Activated naive CD4-positive, alpha-beta T cell treated with anti-CD3 and anti-CD28 coated beads, Interleukin-2, amount 50 U/mL, for 24 hours (primary cell): ENCODE results near the gene SPINT1.

ENCODE experiments used
- H3K27ac Mint-ChIP-seq: one replicate; pipeline ENCODE4 v1.8.0; 2021; ENCODE audit warnings: mild to moderate bottlenecking, mixed read lengths
- H3K27me3 Mint-ChIP-seq: one replicate; pipeline ENCODE4 v1.8.0; 2021; ENCODE audit warnings: mixed read lengths
- H3K36me3 Mint-ChIP-seq: one replicate; pipeline ENCODE4 v1.8.0; 2021; ENCODE audit warnings: mixed read lengths
- H3K4me1 Mint-ChIP-seq: one replicate; pipeline ENCODE4 v1.8.0; 2021; ENCODE audit warnings: mixed read lengths
- H3K4me3 Mint-ChIP-seq: one replicate; pipeline ENCODE4 v1.8.0; 2021; ENCODE audit warnings: mild to moderate bottlenecking, mixed read lengths
- H3K9me3 Mint-ChIP-seq: one replicate; pipeline ENCODE4 v1.8.0; 2021; ENCODE audit warnings: mixed read lengths

The SPINT1 gene

GRCh38 chr15:40843885-40844695, at the start of gene SPINT1:
SPINT1 (plus strand) TSS chr15:40844048; CDS start chr15:40844555, 507 bp downstream.
- H3K9me3 Mint-ChIP-seq = no peaks in the 10 kb centered on the region
- H3K4me1 Mint-ChIP-seq = peaks cover 20% of the 10 kb centered on the region
- peaks cover 3% of the 10 kb centered on the region for H3K27me3 Mint-ChIP-seq
- peak within 1 kb of the TSS; percentile 86 for H3K4me3 Mint-ChIP-seq
- H3K27ac Mint-ChIP-seq = no peak within 1 kb of the TSS
- H3K36me3 Mint-ChIP-seq = no peaks in the 10 kb centered on the region

- H3K4me1 Mint-ChIP-seq = peaks cover 39% of the 10 kb centered on the region
- H3K36me3 Mint-ChIP-seq = peaks cover 17% of the 10 kb centered on the region
- H3K27ac Mint-ChIP-seq = no peak overlapping the region
- H3K4me3 Mint-ChIP-seq = no peak overlapping the region
- no peaks in the 10 kb centered on the region for H3K27me3 Mint-ChIP-seq
- H3K9me3 Mint-ChIP-seq = no peaks in the 10 kb centered on the region
Measured at GRCh38 chr15:40796041-40796440, 47.8 kb upstream of the SPINT1 start.

GRCh38 chr15:40796512-40796911, 47.3 kb upstream of the SPINT1 start:
- peaks cover 42% of the 10 kb centered on the region for H3K4me1 Mint-ChIP-seq
- H3K4me3 Mint-ChIP-seq = no peak overlapping the region
- no peaks in the 10 kb centered on the region for H3K9me3 Mint-ChIP-seq
- H3K27me3 Mint-ChIP-seq = no peaks in the 10 kb centered on the region
- peaks cover 19% of the 10 kb centered on the region for H3K36me3 Mint-ChIP-seq
- H3K27ac Mint-ChIP-seq = no peak overlapping the region

GRCh38 chr15:40799523-40799922, 44.3 kb upstream of the SPINT1 start:
- Mint-ChIP-seq H3K9me3 (no peaks in the 10 kb centered on the region), H3K4me1 (peaks cover 44% of the 10 kb centered on the region), H3K27ac (no peak overlapping the region), H3K27me3 (no peaks in the 10 kb centered on the region), H3K36me3 (peaks cover 20% of the 10 kb centered on the region), H3K4me3 (no peak overlapping the region)

GRCh38 chr15:40803076-40803475, 40.8 kb upstream of the SPINT1 start:
- Mint-ChIP-seq H3K27ac (no peak overlapping the region), H3K4me1 (peaks cover 37% of the 10 kb centered on the region), H3K36me3 (peaks cover 16% of the 10 kb centered on the region), H3K27me3 (no peaks in the 10 kb centered on the region), H3K9me3 (no peaks in the 10 kb centered on the region), H3K4me3 (no peak overlapping the region)

- H3K27ac Mint-ChIP-seq = peak overlapping the region; percentile 31
- H3K4me3 Mint-ChIP-seq = no peak overlapping the region
- no peaks in the 10 kb centered on the region for H3K9me3 Mint-ChIP-seq
- H3K4me1 Mint-ChIP-seq = peaks cover 38% of the 10 kb centered on the region
- H3K27me3 Mint-ChIP-seq = no peaks in the 10 kb centered on the region
- H3K36me3 Mint-ChIP-seq = peaks cover 13% of the 10 kb centered on the region
Measured at GRCh38 chr15:40803688-40804087, 40.2 kb upstream of the SPINT1 start.

GRCh38 chr15:40806672-40807027, 37.2 kb upstream of the SPINT1 start:
- Mint-ChIP-seq H3K27ac (peak overlapping the region; percentile 97), H3K27me3 (no peaks in the 10 kb centered on the region), H3K36me3 (peaks cover 5% of the 10 kb centered on the region), H3K9me3 (no peaks in the 10 kb centered on the region), H3K4me1 (peaks cover 27% of the 10 kb centered on the region), H3K4me3 (peak overlapping the region; percentile 93)

- peak within 1 kb of the TSS; percentile 97 for H3K27ac Mint-ChIP-seq
- H3K9me3 Mint-ChIP-seq = no peaks in the 10 kb centered on the region
- H3K4me3 Mint-ChIP-seq = peak within 1 kb of the TSS; percentile 93
- no peaks in the 10 kb centered on the region for H3K27me3 Mint-ChIP-seq
- H3K4me1 Mint-ChIP-seq = peaks cover 23% of the 10 kb centered on the region
- peaks cover 2% of the 10 kb centered on the region for H3K36me3 Mint-ChIP-seq
Measured at GRCh38 chr15:40807028-40807887, 36.6 kb upstream of the SPINT1 start, which contains the start of the genes DNAJC17 and ZFYVE19. DNAJC17 (minus strand) TSS chr15:40807473; CDS start chr15:40807446, 27 bp downstream. ZFYVE19 (plus strand) TSS chr15:40807089; CDS start chr15:40807590, 501 bp downstream.

- Mint-ChIP-seq H3K36me3 (peaks cover 2% of the 10 kb centered on the region), H3K4me1 (peaks cover 23% of the 10 kb centered on the region), H3K27ac (peak overlapping the region; percentile 79), H3K27me3 (no peaks in the 10 kb centered on the region), H3K4me3 (peak overlapping the region; percentile 93), H3K9me3 (no peaks in the 10 kb centered on the region)
Measured at GRCh38 chr15:40807888-40808461, 35.9 kb upstream of the SPINT1 start.

- Mint-ChIP-seq H3K4me1 (peaks cover 14% of the 10 kb centered on the region), H3K27ac (no peak overlapping the region), H3K36me3 (peaks cover 4% of the 10 kb centered on the region), H3K27me3 (no peaks in the 10 kb centered on the region), H3K4me3 (peak overlapping the region; percentile 93), H3K9me3 (no peaks in the 10 kb centered on the region)
Measured at GRCh38 chr15:40808861-40809450, 34.9 kb upstream of the SPINT1 start.

- Mint-ChIP-seq H3K9me3 (no peaks in the 10 kb centered on the region), H3K27ac (no peak overlapping the region), H3K36me3 (peaks cover 7% of the 10 kb centered on the region), H3K27me3 (no peaks in the 10 kb centered on the region), H3K4me1 (peaks cover 8% of the 10 kb centered on the region), H3K4me3 (no peak overlapping the region)
Measured at GRCh38 chr15:40812721-40813425, 31.0 kb upstream of the SPINT1 start.

GRCh38 chr15:40815042-40815698, 28.7 kb upstream of the SPINT1 start:
- Mint-ChIP-seq H3K27me3 (no peaks in the 10 kb centered on the region), H3K4me1 (no peaks in the 10 kb centered on the region), H3K4me3 (no peak overlapping the region), H3K9me3 (no peaks in the 10 kb centered on the region), H3K36me3 (peaks cover 7% of the 10 kb centered on the region), H3K27ac (no peak overlapping the region)

GRCh38 chr15:40819048-40819447, 24.8 kb upstream of the SPINT1 start:
- H3K9me3 Mint-ChIP-seq = no peaks in the 10 kb centered on the region
- H3K36me3 Mint-ChIP-seq = peaks cover 6% of the 10 kb centered on the region
- no peak overlapping the region for H3K27ac Mint-ChIP-seq
- H3K27me3 Mint-ChIP-seq = no peaks in the 10 kb centered on the region
- no peaks in the 10 kb centered on the region for H3K4me1 Mint-ChIP-seq
- H3K4me3 Mint-ChIP-seq = no peak overlapping the region

GRCh38 chr15:40821195-40821594, 22.7 kb upstream of the SPINT1 start:
- H3K27me3 Mint-ChIP-seq = no peaks in the 10 kb centered on the region
- H3K4me1 Mint-ChIP-seq = no peaks in the 10 kb centered on the region
- H3K27ac Mint-ChIP-seq = no peak overlapping the region
- no peaks in the 10 kb centered on the region for H3K36me3 Mint-ChIP-seq
- H3K4me3 Mint-ChIP-seq = no peak overlapping the region
- no peaks in the 10 kb centered on the region for H3K9me3 Mint-ChIP-seq
